T-helper 1 cell treated with Interleukin-12 subunit alpha and Interleukin-12 subunit beta and Interleukin-4 antibody, amounts not matched to agents 30 ng/mL and 1 ng/mL, for 36 hours (primary cell): ENCODE measurements around the gene SEMA7A. TPM values are rescaled to one million over a fixed set of nuclear protein-coding genes. Genes with fewer than 3 reads are reported as not detected.

Source experiments
- intact Hi-C: fragments of 100-400 bp; cut with micrococcal nuclease; formaldehyde crosslinking; loops from one replicate; pipeline ENCODE4 v1.15.1; 2024
- total RNA-seq: library from RNA; stranded (reverse); gene quantifications from 2 replicates; pipeline ENCODE4 v1.2.3, GENCODE V29; 2022

SEMA7A gene
- total RNA-seq, 1 donor from 2014 or later: 30.5 TPM

DNA sequence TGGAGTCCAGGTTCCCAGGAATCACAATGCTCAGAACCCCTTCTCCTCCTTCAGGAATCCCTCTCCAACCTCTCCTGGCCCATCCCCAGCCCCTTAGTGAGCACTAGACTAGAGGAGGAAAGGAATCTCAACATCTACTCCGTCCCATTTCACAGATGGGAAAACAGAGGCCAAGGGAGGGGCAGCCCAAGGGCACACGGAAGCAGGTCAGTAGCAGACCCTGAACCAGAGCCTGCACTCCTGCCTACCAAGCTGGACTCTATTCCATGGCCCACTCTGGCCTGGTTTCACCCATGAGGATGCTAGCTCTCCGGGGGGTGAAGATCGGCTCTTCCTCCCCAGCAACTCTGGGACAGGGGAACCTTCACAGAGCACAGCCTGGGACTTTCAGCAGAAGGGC lies 14.3 kb downstream of the SEMA7A start:
- intact Hi-C loops: no loop called here

DNA sequence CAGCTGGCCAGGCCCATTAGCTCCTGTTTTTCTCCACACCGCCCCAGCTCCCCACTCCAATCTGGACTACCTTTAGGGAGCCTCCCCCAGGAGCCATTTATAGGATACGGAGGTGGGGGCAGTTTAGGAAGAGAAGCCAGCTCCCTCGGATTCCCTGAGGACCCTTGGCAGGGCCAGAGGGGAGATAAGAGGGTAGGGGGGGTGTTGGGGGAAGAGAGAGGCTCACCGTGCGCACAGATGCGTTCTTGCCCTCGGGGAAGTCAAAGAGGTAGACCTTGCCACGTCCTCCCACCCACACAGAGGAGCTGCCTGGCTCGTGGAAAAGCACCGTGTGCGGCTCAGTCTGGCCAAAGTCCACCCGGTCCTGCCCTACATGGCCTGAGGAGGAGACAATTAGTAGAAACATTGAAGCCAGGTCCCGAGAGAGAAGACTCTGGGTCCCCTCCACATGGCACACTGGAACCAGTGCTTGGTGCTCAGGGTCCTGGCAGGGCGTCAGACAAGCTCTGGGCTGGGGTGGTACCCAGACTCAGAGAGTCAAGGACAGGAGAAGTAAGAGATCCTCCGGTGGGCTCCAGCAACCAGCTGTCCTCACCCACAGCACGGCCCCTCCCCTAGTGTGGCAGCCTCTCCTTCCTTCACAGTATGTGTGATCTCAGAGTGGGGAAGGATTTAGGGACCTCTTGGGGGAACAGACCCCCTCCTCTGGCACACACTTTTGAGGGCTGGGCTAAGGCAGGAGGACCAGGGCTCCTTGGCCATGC lies 15.0 kb downstream of the SEMA7A start:
- intact Hi-C loops: no loop called here

DNA sequence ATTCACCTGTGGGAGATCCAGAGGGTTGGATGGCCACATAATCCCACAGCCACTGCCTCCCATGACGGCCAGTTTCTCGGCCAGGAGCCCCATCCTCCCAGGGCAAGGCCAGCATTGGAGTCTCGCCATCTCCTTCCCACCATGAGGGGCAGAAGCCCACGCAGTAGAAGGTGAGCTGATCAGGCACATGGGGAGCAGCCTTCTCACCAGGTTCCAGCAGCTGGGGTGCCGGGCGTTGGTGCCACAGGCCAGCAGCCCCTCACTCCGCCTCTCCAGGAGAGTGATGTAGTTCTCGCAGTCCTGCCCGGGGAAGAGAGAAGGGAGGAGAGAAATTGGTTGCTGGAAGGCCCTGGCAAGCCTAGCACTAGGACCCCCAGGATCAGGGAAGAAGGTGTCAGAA lies 16.1 kb downstream of the SEMA7A start:
- intact Hi-C loops: no loop called here

DNA sequence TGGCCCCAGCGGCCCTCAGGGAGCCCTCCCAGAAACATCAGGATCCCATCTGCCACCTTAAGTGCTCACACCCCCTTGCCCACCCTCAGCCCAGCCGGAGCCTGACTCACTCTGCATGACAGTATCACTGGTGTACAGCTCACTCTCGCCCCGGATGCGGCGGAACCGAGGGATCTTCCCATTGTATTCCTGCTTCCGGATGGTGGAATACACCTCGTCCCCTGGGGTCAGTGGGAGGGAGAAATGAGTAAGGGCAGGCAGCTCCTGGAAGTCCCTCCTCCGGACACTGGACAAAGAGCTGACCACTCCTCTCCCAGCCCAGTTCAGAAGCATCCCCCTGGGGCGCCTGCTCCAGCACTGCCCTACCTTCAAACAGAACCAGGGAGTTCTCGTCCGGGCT lies 16.5 kb downstream of the SEMA7A start:
- intact Hi-C loops: no loop called here

DNA sequence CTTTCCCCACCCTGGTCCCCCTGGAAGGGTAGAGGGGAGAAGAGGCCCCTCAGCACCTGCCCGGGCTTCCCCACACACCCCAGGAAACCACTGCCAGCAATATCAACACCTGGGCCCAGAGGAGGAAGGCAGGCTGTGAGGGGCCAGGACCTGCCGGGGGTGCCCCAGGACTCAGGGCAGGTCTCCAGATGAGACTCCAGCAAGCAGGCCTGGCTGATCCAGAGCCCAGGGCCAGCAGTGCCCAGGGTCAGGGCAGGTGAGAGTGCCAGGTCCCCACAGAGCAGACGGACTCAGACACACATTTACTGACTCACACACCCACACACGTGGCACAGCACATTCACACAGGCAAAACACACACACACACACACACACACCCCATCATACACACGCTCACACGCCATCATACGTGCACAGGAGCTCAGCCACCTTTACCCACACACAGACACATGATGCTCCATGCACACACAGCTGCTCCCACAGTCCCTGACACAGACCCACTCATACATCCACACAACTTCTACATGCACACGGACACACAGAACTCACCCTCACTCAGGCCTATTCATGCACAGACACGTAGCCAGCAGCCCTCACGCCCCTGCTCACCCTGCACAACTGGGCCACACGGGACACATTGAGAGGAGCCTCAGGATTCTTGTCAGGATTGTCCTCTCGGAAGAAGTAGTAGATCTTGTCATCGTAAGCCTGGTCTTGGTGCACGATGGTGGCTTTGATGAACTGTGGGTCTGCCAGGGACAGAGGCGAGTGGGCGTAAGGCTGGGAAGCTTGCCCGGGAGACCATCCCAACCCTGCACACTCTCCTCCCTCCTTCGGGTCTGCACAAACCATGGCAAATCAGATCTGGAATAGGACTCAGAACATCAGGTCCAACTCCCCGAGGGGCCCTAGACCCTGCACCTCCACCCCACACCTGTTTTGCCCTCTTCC lies 17.5 kb downstream of the SEMA7A start:
- intact Hi-C loops: no loop called here

DNA sequence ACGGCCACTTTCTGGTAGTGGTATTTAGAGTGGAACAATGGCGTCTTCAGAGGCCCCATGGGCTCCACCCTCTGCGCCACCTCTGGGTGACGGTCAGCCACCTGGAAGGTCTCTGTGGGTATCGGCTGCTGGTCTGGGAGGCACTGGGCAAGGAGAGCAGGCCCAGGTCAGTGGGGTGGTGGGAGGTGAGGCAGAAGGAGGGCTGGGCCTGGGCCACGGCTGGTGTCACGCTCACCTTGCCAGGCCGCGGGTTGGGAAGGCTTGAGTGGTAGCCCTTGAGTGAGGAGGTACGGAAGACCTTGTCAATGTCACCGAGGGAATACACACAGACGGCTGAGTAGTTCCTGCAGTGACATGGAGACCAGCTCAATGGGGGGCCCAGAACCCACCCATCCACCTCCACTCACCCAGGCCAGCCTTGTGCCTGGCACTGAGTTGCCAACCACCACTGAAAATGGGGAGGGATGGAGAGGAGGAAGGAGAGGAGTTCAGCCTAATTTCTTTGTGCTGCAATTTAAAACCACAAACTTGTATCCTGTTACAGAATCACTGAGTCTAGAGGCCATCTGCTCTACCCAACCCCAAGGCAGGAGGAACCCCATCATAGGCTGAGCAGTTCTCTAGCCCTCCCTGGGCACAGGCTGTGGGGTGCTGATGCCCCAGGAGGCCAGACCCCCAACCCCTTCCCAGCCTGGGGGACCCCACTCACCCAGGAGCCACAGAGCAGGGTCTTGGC lies 19.0 kb downstream of the SEMA7A start:
- intact Hi-C loops: no loop called here

DNA sequence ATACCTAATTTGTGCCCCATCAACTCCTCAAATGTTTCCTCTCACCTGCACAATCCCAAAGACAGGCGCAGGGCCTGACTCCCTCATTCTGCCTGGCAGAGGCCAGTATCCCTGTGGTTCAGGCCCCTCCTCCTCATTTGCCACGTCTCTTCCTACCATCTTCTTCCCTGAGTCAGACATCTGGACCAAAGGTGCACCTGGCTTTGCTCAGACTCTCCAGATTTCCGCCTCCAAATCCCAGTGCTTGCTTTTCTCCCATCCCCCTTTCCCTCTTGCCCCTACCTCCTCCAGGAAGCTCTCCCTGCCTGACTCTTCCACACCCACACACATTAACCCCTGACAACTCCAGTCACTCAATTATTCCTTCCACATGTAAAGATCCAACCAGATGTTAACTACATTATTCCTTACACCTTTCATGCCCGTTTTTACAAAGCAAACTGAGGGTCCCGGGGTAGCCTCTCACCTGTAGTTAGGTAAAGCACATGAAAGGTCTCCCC lies 19.6 kb downstream of the SEMA7A start:
- intact Hi-C loops: no loop called here

DNA sequence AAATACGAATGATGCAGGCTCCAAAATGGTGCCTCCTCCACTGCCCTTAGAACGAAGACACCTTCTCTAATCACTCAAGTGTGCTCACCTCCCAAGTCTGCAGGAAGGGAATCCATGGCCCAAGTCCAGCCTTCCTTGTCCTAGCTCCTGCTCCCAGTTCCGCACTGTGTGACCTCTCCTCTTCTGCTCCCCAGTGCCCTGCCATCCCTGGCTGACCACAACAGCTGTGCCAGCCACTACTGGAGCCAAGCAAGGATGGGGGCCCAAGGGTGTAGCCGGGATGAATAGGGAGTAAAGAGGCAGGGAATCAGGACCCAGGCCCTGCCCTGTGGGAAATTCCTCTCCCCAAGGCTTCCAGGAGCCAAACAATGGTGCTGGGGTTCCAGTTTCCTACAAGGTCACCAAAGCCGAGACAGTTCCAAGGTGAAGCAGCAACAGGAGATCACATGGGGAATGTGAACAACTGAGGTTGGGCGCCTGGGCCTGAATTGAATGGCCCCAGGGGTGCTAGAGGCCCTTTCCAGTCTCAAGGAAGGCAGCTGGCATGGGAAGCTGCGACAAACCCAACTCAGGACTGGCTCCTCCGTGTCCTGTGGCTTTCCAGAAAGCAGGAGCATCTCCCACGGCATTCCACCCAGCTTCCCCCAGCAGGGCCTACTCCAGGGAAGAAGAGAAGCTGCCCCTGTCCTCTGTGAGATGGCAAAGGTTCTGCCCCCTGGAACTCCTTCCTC lies 20.2 kb downstream of the SEMA7A start:
- intact Hi-C loops: no loop called here

DNA sequence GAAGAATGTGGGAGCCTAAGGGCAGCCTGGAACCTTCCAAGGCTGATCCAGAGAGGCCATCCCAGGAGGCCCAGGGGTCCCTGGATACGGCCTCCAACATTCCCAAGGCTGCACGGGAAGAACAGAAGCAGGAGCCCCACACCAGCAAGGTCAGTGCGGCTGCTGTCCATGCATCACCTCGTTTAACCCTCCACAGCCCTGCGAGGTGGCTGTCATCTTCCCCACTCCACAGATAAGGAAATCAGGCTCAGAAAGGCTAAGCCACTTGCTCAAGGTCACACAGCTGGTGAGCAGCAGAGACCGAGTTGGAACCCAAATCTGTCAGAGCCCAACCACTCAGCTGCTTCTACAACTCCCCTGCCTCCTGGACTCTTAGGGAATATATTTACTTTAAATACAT lies 21.6 kb downstream of the SEMA7A start:
- intact Hi-C loops: no loop called here

DNA sequence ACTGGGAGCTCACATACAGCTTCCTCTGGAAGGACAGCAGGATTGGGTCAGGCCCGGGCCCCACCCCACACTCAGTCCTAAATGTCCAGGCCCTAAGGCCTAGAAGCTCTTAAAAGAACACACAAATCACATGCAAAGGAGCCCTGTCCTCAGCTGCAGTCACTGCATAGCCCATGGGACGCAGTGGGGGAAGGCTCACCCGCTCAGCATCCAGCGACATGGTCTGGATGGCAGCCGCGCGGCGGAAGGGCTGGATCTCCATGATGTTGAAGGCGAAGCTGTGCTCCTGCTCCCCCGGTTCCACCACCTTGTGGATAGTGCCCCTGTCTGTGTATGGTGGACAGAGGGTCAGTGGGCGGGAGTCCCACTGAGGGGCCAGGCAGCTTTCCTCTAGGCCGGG lies 22.1 kb downstream of the SEMA7A start:
- intact Hi-C loops: no loop called here

DNA sequence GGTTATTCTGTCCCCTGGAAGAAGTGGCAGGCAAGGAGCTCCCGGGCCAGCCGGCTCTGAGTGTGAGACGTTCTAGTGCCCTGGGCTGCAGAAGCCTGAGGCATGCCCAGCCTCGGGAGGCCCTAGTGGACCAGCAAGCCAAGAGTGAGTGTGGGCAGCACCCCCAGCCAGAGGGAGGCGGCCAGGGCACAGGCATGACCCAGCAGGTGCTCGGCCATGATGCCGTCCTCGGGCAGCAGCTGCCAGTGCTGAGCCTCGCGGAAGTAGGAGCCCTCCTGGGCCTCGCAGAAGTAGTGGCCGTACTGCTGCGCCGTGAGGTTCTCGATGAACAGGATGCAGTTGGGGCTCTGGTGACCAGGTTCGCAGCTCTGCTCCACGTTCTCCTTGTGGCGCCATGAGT lies 23.3 kb downstream of the SEMA7A start:
- intact Hi-C loops: no loop called here

DNA sequence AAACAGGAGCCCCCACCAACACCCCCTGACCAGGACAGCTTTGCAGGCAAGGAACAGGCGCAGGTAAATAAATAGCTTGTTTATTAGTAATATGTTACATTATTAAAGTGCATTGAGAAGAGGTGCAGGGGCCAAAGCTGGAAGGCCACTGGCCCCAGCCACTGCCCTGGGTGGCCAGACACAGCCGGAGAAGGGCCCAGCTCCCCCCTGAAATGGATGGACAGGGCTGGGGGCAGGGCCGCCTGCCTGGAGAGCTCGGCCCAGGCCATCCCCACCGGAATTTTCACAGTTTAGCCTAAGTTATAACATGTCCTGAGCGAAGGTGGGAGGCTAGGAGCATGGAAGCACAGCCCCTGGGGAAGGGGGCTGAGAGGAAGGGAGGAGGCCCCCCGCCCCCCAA lies 24.5 kb downstream of the SEMA7A start:
- intact Hi-C loops: no loop called here

DNA sequence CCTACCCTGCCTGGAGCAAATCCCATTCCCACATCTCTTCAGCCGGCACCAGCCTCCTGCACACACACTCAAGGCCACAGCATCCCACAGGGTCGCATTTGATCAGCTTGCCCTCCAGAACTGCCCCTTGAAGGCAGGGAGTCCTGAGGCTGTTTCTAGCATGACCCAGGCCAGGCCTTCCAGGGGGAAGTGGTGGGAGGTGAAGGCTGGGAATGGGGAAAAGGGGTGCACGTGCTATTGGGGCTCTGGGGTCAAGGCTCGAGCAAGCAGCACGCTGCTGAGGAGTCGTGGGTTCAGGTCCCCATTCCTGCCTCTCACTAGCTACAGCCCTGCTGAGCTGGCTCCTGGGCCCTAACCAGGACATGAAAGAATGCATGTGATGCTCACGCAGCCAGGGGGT lies 24.9 kb downstream of the SEMA7A start:
- intact Hi-C loops: no loop called here

DNA sequence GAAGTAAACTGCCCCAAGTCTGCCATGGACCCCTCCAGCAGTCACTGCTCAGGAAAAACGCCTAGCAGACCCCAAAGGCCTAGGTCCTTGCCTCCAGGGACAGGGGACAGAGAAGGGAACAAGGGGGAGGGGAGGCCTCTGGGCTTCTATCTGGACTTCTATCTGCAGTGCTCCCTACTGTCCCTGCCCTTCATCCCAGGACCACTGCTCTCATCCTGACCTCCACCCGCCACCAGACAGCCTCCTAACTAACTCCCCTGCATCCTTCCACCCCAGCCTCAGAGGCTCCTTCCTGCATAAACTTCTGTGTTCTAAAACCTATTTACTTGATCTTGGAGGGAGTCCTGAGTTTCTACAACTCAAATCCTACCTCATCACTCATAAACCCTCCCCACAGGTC lies 25.4 kb downstream of the SEMA7A start:
- intact Hi-C loops: no loop called here

DNA sequence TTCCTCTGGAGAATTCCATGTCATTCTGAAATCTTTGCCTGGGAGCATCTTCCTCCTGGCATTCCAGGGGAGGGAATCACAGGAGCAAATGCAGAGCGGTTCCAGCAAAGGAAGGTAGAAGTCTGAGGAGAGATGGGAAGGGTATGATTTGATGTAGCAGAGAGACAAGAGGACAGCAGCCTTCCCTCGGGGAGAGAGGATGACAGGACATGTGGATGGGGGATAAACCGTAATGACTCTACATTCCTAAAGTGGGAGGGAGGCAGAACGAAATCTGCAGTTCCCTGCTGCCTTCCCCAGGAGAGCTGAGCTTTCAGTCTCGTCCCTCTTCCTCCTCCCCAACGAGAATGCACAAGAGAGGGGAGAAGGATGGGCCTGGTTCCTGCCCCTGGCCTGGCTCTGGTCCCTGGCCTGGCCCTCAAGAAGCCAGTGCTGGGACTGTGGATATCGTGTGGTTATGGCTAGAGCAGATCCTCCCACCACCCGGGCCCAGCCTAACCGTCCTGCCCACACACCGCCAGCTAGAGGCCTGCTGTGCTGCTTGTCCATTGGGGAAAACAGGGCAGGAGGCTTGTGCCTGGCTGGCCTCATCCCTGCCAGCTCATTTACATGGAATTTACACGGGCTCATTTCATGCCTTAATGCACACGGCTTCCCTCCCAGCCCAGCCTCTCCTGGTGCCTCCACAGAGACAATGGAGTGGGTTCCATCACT lies 26.6 kb downstream of the SEMA7A start:
- intact Hi-C loops: no loop called here

DNA sequence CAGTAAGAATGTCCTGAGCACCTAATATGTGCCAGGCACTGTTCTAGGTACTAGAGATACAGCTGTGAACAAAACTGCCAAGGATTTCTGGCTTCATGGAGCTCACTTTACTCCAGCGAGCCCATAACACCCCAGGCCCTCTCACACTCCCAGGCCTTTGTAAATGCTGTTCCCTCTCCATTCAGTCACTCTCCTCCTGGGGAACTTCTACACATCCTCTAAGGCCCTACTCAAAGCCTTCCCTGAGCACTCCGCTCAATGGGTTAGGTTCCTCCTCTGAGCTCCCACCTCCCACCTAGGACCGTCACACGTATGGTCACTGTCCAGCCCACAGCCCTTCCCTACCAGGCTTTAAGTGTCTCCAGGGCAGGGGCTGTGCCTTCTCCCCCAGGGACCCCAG lies 27.2 kb downstream of the SEMA7A start:
- intact Hi-C loops: no loop called here

DNA sequence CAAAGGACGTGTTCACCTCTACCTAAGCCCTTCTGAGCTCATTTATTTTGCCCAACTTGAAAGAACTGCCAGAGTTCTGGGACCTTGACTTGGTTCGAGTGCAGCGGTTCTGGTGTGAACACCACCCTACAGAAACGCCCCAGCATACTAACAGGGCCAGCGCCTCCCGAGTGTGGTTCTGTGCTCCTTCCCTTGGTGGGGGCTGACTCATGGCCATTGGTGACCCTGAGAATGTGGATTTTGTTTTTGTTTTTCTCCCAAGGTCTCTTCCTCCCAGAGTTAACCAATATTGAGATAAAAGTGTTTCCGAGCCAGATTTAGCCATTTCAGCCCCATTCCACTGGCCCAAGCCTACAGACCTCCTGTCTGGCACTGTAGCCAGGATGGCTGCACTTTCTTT lies 27.9 kb downstream of the SEMA7A start:
- intact Hi-C loops: no loop called here

DNA sequence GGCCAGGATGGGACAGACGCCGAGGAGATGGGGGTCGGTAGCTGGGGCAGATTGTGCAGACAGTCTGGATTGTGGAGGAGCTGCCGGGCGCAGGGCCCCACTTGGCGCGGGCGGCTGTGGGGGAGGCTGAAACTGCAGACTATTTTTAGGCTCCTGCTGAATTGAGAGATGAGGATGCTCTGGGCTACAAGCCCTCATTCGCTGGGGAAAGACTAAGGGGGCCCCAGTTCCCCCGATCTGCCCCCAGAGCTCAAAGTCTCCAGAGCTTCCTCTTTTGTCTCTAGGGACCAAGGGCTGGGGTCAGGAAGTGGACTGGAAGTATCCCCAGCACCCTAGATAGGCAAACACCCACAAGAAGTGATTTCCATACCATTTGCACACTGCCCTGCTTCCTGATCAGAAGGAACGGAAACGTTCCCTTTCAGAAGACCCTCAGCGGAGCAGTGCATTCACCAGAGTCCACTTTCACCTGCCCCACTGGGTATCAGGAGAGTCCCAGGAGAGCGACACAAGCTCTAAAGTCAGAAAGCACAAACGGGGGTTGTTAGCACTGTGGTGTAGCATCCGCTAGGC lies 29.7 kb downstream of the SEMA7A start:
- intact Hi-C loops: loop anchor here (1.0 kb wide), 1 partner anchor 29 kb away; the partner anchor contains the start of gene SEMA7A

DNA sequence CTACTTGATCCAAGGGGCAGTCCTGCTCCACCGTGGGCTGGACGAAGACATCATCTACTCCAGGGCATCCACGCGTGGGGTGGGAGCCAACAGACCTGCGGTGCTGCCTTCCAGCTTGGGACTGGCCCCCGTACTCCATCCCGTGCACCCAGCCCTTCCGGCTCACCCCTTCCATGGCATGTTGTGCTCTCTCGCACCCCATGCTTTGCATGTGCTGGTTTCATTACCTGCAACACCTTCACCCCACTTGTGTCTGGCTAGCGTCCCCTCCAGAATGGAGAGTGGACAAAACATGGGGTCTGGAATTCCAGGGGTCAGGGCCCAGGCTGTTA lies 30.2 kb downstream of the SEMA7A start:
- intact Hi-C loops: loop anchor here (1.0 kb wide), 1 partner anchor 30 kb away; the partner anchor contains the start of gene SEMA7A
